Measurements from ENCODE around the gene UBE2C. TPM values are rescaled to one million over a fixed set of nuclear protein-coding genes. Genes with fewer than 3 reads are reported as not detected.

The UBE2C gene
- total RNA-seq, result 57.3 and 146 TPM in 2 replicates

DNA sequence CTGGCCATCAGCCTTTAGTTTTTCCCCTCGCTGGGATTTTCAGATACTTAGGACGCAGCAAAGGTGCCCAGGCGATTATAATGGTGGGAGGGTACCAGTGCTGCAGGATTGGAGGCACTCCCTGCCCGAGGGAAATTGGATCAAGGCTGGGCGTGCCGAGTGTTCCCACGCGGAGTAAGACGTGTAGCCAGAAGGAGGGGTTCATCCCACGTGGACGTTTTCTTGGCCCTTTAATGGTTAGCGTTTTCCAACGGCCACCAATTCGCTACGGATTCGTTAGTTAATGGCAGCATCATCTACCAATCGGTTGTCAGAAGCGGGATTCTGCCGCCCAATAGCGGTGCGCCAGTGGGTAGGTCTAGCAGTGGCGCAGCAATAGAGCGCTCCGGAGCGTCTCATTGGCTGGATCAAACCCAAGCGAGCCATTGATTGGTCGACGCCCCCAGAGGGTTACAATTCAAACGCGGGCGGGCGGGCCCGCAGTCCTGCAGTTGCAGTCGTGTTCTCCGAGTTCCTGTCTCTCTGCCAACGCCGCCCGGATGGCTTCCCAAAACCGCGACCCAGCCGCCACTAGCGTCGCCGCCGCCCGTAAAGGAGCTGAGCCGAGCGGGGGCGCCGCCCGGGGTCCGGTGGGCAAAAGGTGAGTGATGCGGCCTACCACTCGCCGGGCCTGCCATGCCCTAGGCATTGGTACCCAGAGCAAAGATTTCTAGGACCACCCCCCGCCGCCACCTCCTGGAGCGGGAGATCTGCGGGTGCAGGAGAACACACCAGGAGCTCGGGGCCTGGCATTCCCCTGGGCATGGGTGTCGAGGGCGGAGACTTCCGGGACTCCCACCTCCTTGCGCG lies at the start of gene UBE2C:
TSS of gene UBE2C (plus strand) at position 488 of the 849 bp plus-strand sequence. CDS start at position 540, 52 bp downstream.

DNA sequence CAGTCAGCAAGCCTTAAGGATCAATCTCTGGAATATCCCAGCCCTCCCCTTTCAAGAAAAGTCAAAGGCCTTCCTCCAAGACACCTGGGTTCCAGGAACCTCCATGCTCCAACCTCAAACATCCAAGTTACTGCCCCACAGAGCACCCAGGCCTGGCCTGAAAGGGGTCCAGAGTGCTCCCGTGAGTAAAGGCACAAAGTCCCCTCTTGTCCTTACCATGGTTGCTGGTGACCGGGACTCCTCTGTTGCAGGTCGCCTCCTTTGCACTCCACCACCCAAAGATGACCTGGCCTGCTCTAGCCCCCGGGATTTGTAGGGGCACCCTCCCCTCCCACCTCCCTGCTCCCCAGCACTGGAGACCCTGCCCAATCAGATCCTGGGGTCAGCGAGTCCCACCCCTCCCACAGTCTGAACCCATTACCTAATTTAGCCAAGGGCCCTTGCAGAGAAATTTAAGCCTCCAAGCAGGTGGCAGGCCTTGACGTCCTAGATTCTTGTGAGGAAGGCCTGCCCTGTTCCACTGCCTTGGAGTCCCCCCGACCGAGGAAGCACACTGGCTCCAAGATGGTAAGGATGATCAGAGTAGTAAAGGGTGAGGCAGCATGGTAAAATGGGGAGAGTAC lies 14.7 kb downstream of the UBE2C start, which contains the start of gene TNNC2:
TSS of gene TNNC2 (minus strand) at position 283 of the 623 bp plus-strand sequence. CDS start at position 219, 64 bp downstream.

DNA sequence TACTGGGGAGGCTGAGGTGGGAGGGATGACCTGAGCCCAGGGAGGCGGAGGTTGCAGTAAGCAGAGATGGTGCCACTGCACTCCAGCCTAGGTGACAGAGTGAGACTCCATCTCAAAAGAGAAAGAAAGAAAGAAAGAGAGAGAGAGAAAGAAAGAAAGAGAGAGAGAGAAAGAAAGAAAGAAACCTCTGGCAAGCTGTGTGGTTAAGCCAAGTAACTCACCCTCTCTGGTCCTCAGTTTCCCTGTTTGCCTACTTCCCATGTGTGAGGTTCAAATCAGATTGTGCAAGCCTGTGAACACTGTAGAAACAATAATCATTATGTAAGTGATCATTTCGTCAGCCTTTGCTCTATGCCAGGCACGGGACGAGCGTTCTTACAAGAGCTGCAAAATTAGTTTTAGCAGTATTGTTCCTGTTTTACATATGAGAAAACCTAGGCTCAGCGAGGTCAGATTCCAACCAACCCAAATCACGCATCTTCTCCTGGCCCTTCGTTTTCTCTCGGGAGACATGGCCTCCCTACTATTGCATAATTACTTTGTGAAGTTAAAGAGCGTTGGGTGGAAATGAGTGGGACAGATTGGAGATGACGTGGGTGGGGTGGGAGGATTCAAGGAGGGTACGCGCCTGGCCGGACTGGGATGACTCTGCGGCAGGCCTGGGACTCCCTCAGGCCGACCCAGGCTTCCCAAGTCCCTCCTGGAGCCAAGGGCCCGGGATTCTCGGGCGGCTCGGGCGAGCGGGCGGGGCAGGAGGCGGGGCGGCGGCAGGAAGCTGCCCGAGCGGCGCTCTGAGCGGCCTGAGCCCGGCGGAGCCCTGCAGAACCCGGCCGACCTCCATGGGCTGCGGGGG lies 20.8 kb downstream of the UBE2C start, which contains the start of gene SNX21:
TSS of gene SNX21 (plus strand) at position 770 of the 853 bp plus-strand sequence. CDS start 121 bp downstream, outside the sequence.

DNA sequence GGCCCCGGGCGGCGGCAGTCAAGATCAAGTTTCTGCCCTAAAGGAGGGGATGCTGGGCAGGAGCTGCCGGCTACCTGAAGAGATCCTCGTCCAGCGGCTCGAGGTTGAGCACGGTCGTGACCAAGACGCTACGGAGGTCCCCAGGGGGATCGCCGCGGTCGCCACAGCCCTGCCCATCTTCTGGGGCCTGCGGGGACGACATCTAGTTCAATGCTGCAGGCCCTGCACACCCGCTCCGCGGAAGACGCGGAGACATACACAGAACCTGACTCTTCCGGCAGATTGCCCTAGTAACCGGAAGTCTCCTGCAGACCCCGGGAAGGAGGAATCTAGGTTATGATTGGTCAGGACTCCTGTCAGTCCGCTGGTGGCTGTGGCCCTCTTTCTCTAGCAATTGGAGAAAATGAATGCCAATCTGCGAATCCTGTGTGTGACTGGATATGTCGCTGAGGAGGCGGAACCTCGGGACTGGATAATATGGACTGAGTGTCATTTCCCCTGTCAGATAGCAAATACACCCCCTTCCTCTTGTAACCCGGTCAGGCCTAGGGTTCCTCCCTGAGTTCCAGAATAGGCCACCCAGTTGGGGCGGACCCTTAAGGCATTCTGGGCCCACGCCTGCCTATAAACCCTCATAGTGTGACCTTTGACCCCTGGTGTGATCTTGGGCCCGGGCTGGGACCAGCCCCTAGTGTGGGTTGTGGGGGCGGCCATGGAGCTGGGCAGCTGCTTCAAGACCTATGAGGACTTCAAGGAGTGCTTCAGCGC lies 44.9 kb downstream of the UBE2C start, which contains the start of the genes ACOT8 and ZSWIM3:
TSS of gene ACOT8 (minus strand) at position 279 of the 768 bp plus-strand sequence. CDS start at position 202, 77 bp downstream.
TSS of gene ZSWIM3 (plus strand) at position 501 of the 768 bp plus-strand sequence. CDS start at position 713, 212 bp downstream.

Other genes with a start within 250 kb of the UBE2C start
- not detected in 2 replicates for gene WFDC8, start 233.4 kb upstream of the UBE2C start, total RNA-seq
- gene WFDC10A, start 182.9 kb upstream of the UBE2C start, total RNA-seq, result not detected in 2 replicates
- not detected in 2 replicates for gene WFDC9, start 181.4 kb upstream of the UBE2C start, total RNA-seq
- not detected in 2 replicates for gene WFDC11, start 142.4 kb upstream of the UBE2C start, total RNA-seq
- not detected in 2 replicates for gene WFDC13, start 110.6 kb upstream of the UBE2C start, total RNA-seq
- not detected in 2 replicates for gene WFDC10B, start 107.6 kb upstream of the UBE2C start, total RNA-seq
- gene SPINT4, start 90.3 kb upstream of the UBE2C start, total RNA-seq, result not detected in 2 replicates
- gene WFDC3, start 20.8 kb upstream of the UBE2C start, total RNA-seq, result not detected in 2 replicates
- 10.6 and 11.9 TPM in 2 replicates for gene DNTTIP1, start 20.7 kb upstream of the UBE2C start, total RNA-seq
- not detected in 2 replicates for gene TNNC2, start 14.7 kb downstream of the UBE2C start, total RNA-seq
- 14.5 and 19.3 TPM in 2 replicates for gene SNX21, start 21.2 kb downstream of the UBE2C start, total RNA-seq
- gene ACOT8, start 44.7 kb downstream of the UBE2C start, total RNA-seq, result 41.1 and 59.1 TPM in 2 replicates
- 2.7 and 3.2 TPM in 2 replicates for gene ZSWIM3, start 45.0 kb downstream of the UBE2C start, total RNA-seq
- 4.4 and 7.3 TPM in 2 replicates for gene ZSWIM1, start 68.6 kb downstream of the UBE2C start, total RNA-seq
- gene SPATA25, start 75.0 kb downstream of the UBE2C start, total RNA-seq, result not detected in 2 replicates
- gene NEURL2, start 78.6 kb downstream of the UBE2C start, total RNA-seq, result 1.7 and 3.4 TPM in 2 replicates
- gene CTSA, start 78.7 kb downstream of the UBE2C start, total RNA-seq, result 22.9 and 26.6 TPM in 2 replicates
- gene PLTP, start 99.5 kb downstream of the UBE2C start, total RNA-seq, result 123 and 157 TPM in 2 replicates
- gene PCIF1, start 122.0 kb downstream of the UBE2C start, total RNA-seq, result 14.2 and 14.9 TPM in 2 replicates
- 11.1 and 12.6 TPM in 2 replicates for gene ZNF335, start 159.6 kb downstream of the UBE2C start, total RNA-seq
- gene MMP9, start 196.3 kb downstream of the UBE2C start, total RNA-seq, result 49.9 and 508 TPM in 2 replicates
- 0.23 and 0.76 TPM in 2 replicates for gene SLC12A5, start 216.6 kb downstream of the UBE2C start, total RNA-seq

Measured in hair follicular keratinocyte (primary cell).